GM12878 (cell line): ENCODE results near the gene RTN4RL1. TPM values are rescaled to one million over a fixed set of nuclear protein-coding genes. Genes with fewer than 3 reads are reported as not detected.

Source experiments
- ATAC-seq: fragments of 200-7000 bp; cut with Tn5 transposase; 3 replicates; pipeline ENCODE4 v1.9.1; 2020; ENCODE audit warnings: mild to moderate bottlenecking, moderate library complexity
- BruUV-seq: library from RNA; stranded (reverse); fragments of 400-500 nt; replicated peaks from 2 replicates; lab custom pipeline; 2021; lab: Mats Ljungman, UMichigan
- CTCF ChIA-PET: fragments of 300-600 bp; sonication (Branson Sonifier 250); formaldehyde crosslinking; extraction: SDS; loops from one replicate; lab custom pipeline; 2021; ENCODE audit warnings: inconsistent platforms; lab: Yijun Ruan, JAX
- POLR2A ChIA-PET: fragments of 350-600 bp; formaldehyde crosslinking; extraction: SDS; loops from one replicate; lab custom pipeline; 2021; ENCODE audit warnings: inconsistent platforms; lab: Charles Lee
- RAD21 ChIA-PET: fragments of 300-600 bp; sonication (Branson Sonifier 250); formaldehyde crosslinking; loops from one replicate; lab custom pipeline; 2023; ENCODE audit warnings: antibody characterized with exemption; ENCODE audit not compliant: unreplicated experiment; lab: Charles Lee
- SMC1A ChIA-PET: fragments of 300-600 bp; sonication (Branson Sonifier 250); formaldehyde crosslinking; loops from one replicate; lab custom pipeline; 2023; ENCODE audit not compliant: unreplicated experiment, uncharacterized antibody; lab: Charles Lee
- DNase-seq: peaks from one replicate; pipeline ENCODE4 v3.0.0-alpha.2; 2011; ENCODE audit warnings: low read depth, low spot score
- FAIRE-seq: peaks from 3 replicates; lab custom pipeline; 2011; peaks lifted over from hg19 to GRCh38; lab: Jason Lieb, UNC
- H2AFZ ChIP-seq: 2 replicates; pipeline ENCODE4 v1.6.0; 2011; ENCODE audit warnings: low read depth, low read length, control low read depth; ENCODE audit not compliant: control insufficient read depth
- H3K27ac ChIP-seq: 2 replicates; pipeline ENCODE4 v1.5.1; 2011; ENCODE audit warnings: control low read depth; ENCODE audit not compliant: control insufficient read depth, insufficient read depth
- H3K27me3 ChIP-seq, 2 experiments: replicated peaks in 1 of 2; 2 replicates each; pipeline versions ENCODE4 v1.6.0 to v1.6.1; 2011; ENCODE audit warnings: low read length in 1 of 2; ENCODE audit not compliant: control insufficient read depth in 2 of 2, insufficient read depth in 2 of 2
- H3K36me3 ChIP-seq, 2 experiments: 2 replicates each; pipeline ENCODE4 v1.5.1; 2011; ENCODE audit warnings: low read length in 1 of 2; ENCODE audit not compliant: control insufficient read depth in 2 of 2, insufficient read depth in 2 of 2
- H3K4me1 ChIP-seq: 2 replicates; pipeline ENCODE4 v1.6.1; 2011; ENCODE audit warnings: mild to moderate bottlenecking, low read length, moderate library complexity, mixed read lengths; ENCODE audit not compliant: control insufficient read depth, insufficient read depth
- H3K4me2 ChIP-seq: 2 replicates; pipeline ENCODE4 v1.6.0; 2011; ENCODE audit warnings: control low read depth; ENCODE audit not compliant: control insufficient read depth, insufficient read depth
- H3K4me3 ChIP-seq: fragments of 200-600 bp; sonication (generic); 2 replicates; pipeline ENCODE4 v1.5.1; 2016
- H3K79me2 ChIP-seq: 2 replicates; pipeline ENCODE4 v1.6.0; 2011; ENCODE audit warnings: low read length; ENCODE audit not compliant: control insufficient read depth, insufficient read depth
- H3K9ac ChIP-seq: 2 replicates; pipeline ENCODE4 v1.8.0; 2011; ENCODE audit warnings: low read length, control low read depth, mixed read lengths; ENCODE audit not compliant: control insufficient read depth, insufficient read depth
- H3K9me3 ChIP-seq: replicated peaks from 3 replicates; pipeline ENCODE4 v1.5.1; 2011; ENCODE audit warnings: mild to moderate bottlenecking, low read length; ENCODE audit not compliant: control insufficient read depth, insufficient read depth
- H4K20me1 ChIP-seq: 2 replicates; pipeline ENCODE4 v1.6.0; 2011; ENCODE audit not compliant: control insufficient read depth, insufficient read depth
- FOXK2 ChIP-seq: fragments of 450-650 bp; IDR thresholded peaks from 2 replicates; pipeline ENCODE4 v1.6.1; 2017; ENCODE audit warnings: mild to moderate bottlenecking, moderate library complexity
- MYB ChIP-seq: fragments of 150-350 bp; IDR thresholded peaks from 2 replicates; pipeline ENCODE4 v1.6.1; 2014; ENCODE audit warnings: mild to moderate bottlenecking, low read depth, low read length, borderline replicate concordance
- POU2F2 ChIP-seq: IDR thresholded peaks from 3 replicates; pipeline ENCODE4 v1.6.1; 2011; ENCODE audit warnings: low read depth, mild to moderate bottlenecking, low read length, borderline replicate concordance
- SMARCA5 ChIP-seq: fragments of 450-650 bp; IDR thresholded peaks from 2 replicates; pipeline ENCODE4 v1.6.1; 2017; ENCODE audit warnings: mild to moderate bottlenecking
- YY1 ChIP-seq: IDR thresholded peaks from 2 replicates; pipeline ENCODE4 v1.6.1; 2011; ENCODE audit warnings: low read depth, mild to moderate bottlenecking, low read length
- ZNF24 ChIP-seq: fragments of 450-650 bp; IDR thresholded peaks from 2 replicates; pipeline ENCODE4 v1.6.1; 2017; ENCODE audit warnings: antibody characterized with exemption, mild to moderate bottlenecking
- WGBS: methylation state at CpG from one replicate; pipeline ENCODE4 v1.1.6; 2016; ENCODE audit warnings: low lambda C conversion rate; ENCODE audit not compliant: insufficient replicate concordance, insufficient coverage; ENCODE audit errors: missing lambda C conversion rate; 5-methylcytosine and 5-hydroxymethylcytosine counted together
- in situ Hi-C: fragments of 300-500 bp; cut with MboI; formaldehyde crosslinking; loops from 9 replicates; pipeline ENCODE4 v1.14.3; 2018; ENCODE audit warnings: mixed read lengths
- intact Hi-C: fragments of 100-400 bp; cut with micrococcal nuclease; formaldehyde crosslinking; loops from one replicate; pipeline ENCODE4 v1.14.2; 2022; ENCODE audit not compliant: unreplicated experiment
- polyA plus RNA-seq, 11 experiments: library from polyadenylated mRNA; depleted of rRNA in 4 of 11; unstranded in 6 of 11; stranded (reverse) in 5 of 11; fragments of >200 nt; fragmentation: Nextera tagmentation in 4 of 11; fragmentation: Illumina TruSeq in 1 of 11; extraction: Ambion mirVana in 4 of 11; extraction: Trizol in 1 of 11; gene quantifications; 1 replicate in 1 of 11; 2 replicates in 10 of 11; pipeline versions ENCODE4 v1.2.1 to v1.2.3, GENCODE V29; 2011 to 2016; ENCODE audit warnings: inconsistent platforms in 2 of 11, missing spikeins in 2 of 11, low read depth in 1 of 11
- total RNA-seq, 4 experiments: library from RNA; depleted of rRNA in 3 of 4; stranded (reverse); fragments of >200 nt in 3 of 4; fragmentation: Illumina TruSeq in 1 of 4; extraction: Trizol in 1 of 4; gene quantifications; 2 replicates each; pipeline versions ENCODE4 v1.2.1 to v1.2.3, GENCODE V29; 2013 to 2021
- TF ChIP-seq, protein P1 (sequence below): IDR thresholded peaks from 2 replicates; pipeline ENCODE4 v1.6.1; 2012; ENCODE audit warnings: mild to moderate bottlenecking, low read depth, low read length

Gene RTN4RL1
- total and polyA plus RNA-seq, 10 of the 15 experiments (the other 5 are each of a cell fraction or from before 2014, with no cell fraction given): 0.08 to 0.11 (median 0.10) TPM; not detected in 7

- TF ChIP-seq, protein P1, sequence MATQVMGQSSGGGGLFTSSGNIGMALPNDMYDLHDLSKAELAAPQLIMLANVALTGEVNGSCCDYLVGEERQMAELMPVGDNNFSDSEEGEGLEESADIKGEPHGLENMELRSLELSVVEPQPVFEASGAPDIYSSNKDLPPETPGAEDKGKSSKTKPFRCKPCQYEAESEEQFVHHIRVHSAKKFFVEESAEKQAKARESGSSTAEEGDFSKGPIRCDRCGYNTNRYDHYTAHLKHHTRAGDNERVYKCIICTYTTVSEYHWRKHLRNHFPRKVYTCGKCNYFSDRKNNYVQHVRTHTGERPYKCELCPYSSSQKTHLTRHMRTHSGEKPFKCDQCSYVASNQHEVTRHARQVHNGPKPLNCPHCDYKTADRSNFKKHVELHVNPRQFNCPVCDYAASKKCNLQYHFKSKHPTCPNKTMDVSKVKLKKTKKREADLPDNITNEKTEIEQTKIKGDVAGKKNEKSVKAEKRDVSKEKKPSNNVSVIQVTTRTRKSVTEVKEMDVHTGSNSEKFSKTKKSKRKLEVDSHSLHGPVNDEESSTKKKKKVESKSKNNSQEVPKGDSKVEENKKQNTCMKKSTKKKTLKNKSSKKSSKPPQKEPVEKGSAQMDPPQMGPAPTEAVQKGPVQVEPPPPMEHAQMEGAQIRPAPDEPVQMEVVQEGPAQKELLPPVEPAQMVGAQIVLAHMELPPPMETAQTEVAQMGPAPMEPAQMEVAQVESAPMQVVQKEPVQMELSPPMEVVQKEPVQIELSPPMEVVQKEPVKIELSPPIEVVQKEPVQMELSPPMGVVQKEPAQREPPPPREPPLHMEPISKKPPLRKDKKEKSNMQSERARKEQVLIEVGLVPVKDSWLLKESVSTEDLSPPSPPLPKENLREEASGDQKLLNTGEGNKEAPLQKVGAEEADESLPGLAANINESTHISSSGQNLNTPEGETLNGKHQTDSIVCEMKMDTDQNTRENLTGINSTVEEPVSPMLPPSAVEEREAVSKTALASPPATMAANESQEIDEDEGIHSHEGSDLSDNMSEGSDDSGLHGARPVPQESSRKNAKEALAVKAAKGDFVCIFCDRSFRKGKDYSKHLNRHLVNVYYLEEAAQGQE: no peak
- no peak for TF ChIP-seq MYB
- TF ChIP-seq YY1: no peak
- no peak for TF ChIP-seq ZNF24
- TF ChIP-seq SMARCA5: no peak
- TF ChIP-seq, all 136 proteins: peak for 0
Observed at GRCh38 chr17:1945621-1946020, 79.5 kb downstream of the RTN4RL1 start (continued).

DNA sequence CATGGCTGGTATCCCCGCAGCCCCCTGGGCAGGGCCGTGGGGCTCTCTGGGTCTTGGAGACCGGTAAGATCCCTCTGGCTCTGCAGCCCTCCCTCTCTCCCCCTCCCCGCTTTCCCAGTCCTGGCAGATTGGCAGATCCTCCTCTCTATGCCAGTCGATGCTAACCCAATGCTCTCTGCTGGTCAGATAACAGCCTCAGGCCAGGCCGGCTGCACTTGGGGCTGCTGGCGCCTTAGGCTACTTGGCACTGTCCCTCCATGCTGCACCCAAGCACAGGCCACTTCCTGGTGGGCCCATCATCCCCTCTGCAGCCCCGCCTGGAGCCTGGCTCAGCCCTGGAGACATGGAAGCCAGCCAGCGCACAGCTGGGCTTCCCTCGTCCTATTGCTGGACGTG, 81.7 kb downstream of the RTN4RL1 start:
- Histone ChIP-seq H3K4me2 (no peak overlapping the region), H3K36me3 (no peaks in the 10 kb centered on the region), H3K4me3 (no peak overlapping the region), H2AFZ (no peak overlapping the region), H3K27me3 (no peaks in the 10 kb centered on the region), H4K20me1 (no peaks in the 10 kb centered on the region), H3K4me1 (no peaks in the 10 kb centered on the region; the same call in 1 of the 2 replicates), H3K79me2 (no peaks in the 10 kb centered on the region), H3K9me3 (no peaks in the 10 kb centered on the region), H3K27ac (no peak overlapping the region), H3K9ac (no peak overlapping the region)
- FAIRE-seq: no peak
- intact Hi-C loops: no loop called here
- TF ChIP-seq POU2F2 (no peak), FOXK2 (no peak)
- RAD21 ChIA-PET: no interaction called here
- DNase-seq: no peak
- in situ Hi-C loops: no loop called here
- no peak for ATAC-seq
- POLR2A ChIA-PET: interaction anchor here (0.6 kb wide), 1 partner anchor 359 kb away, joined by 4 read pairs; no protein-coding TSS in a partner anchor
- CTCF ChIA-PET: no interaction called here
- BruUV-seq: no TSS peak
- 42% methylated on average over 11 of the region's 11 CpGs for WGBS
- SMC1A ChIA-PET: no interaction called here
